GM23248 (cell line): ENCODE results near the gene TRIM62. TPM values are rescaled to one million over a fixed set of nuclear protein-coding genes. Genes with fewer than 3 reads are reported as not detected.

Experiments
- DNase-seq: peaks from one replicate; pipeline ENCODE4 v3.0.0-alpha.2; 2015
- H2AFZ ChIP-seq: fragments of 200-600 bp; sonication (generic); 2 replicates; pipeline ENCODE4 v1.6.1; 2016; ENCODE audit warnings: antibody characterized with exemption
- H3F3A ChIP-seq: fragments of 200-600 bp; sonication (generic); 2 replicates; pipeline ENCODE4 v1.6.1; 2016; ENCODE audit warnings: mild to moderate bottlenecking, antibody characterized with exemption, mixed run types; ENCODE audit not compliant: insufficient read depth
- H3K27ac ChIP-seq: fragments of 200-600 bp; sonication (generic); 2 replicates; pipeline ENCODE4 v1.5.1; 2016; ENCODE audit warnings: mild to moderate bottlenecking
- H3K27me3 ChIP-seq: fragments of 200-600 bp; sonication (generic); replicated peaks from 2 replicates; pipeline ENCODE4 v1.6.1; 2016; ENCODE audit warnings: mild to moderate bottlenecking; ENCODE audit not compliant: insufficient read depth
- H3K36me3 ChIP-seq: fragments of 200-600 bp; sonication (generic); 2 replicates; pipeline ENCODE4 v1.6.1; 2016; ENCODE audit warnings: low read depth, mild to moderate bottlenecking
- H3K4me1 ChIP-seq: fragments of 200-600 bp; sonication (generic); 2 replicates; pipeline ENCODE4 v1.6.1; 2016; ENCODE audit warnings: mild to moderate bottlenecking; ENCODE audit not compliant: insufficient read depth
- H3K4me2 ChIP-seq: fragments of 200-600 bp; sonication (generic); one replicate; pipeline ENCODE4 v1.6.1; 2016; ENCODE audit warnings: mild to moderate bottlenecking; ENCODE audit not compliant: unreplicated experiment
- H3K4me3 ChIP-seq: fragments of 200-600 bp; sonication (generic); 2 replicates; pipeline ENCODE4 v1.5.1; 2016; ENCODE audit warnings: mild to moderate bottlenecking
- H3K79me2 ChIP-seq: fragments of 200-600 bp; sonication (generic); 2 replicates; pipeline ENCODE4 v1.6.1; 2016; ENCODE audit warnings: mild to moderate bottlenecking; ENCODE audit not compliant: insufficient read depth
- H3K9ac ChIP-seq: fragments of 200-600 bp; sonication (generic); 2 replicates; pipeline ENCODE4 v1.6.1; 2016; ENCODE audit warnings: mild to moderate bottlenecking
- H3K9me2 ChIP-seq: fragments of 200-600 bp; sonication (generic); 2 replicates; pipeline ENCODE4 v1.6.1; 2016; ENCODE audit warnings: mixed run types, mild to moderate bottlenecking, moderate library complexity; ENCODE audit not compliant: insufficient read depth
- H3K9me3 ChIP-seq: fragments of 200-600 bp; sonication (generic); one replicate; pipeline ENCODE4 v1.6.1; 2017; ENCODE audit warnings: low read depth
- H4K20me1 ChIP-seq: fragments of 200-600 bp; sonication (generic); 2 replicates; pipeline ENCODE4 v1.6.0; 2016; ENCODE audit not compliant: insufficient read depth
- EZH2 ChIP-seq: fragments of 200-600 bp; sonication (generic); IDR thresholded peaks from 2 replicates; pipeline ENCODE4 v1.6.1; 2018; ENCODE audit warnings: antibody characterized with exemption, mild to moderate bottlenecking; ENCODE audit not compliant: insufficient read depth, poor library complexity, severe bottlenecking
- EZH2phosphoT487 ChIP-seq: fragments of 200-600 bp; sonication (generic); IDR thresholded peaks from 2 replicates; pipeline ENCODE4 v1.6.1; 2018; ENCODE audit warnings: antibody characterized with exemption, moderate library complexity, mild to moderate bottlenecking, low read depth; ENCODE audit not compliant: insufficient read depth
- WGBS, 2 experiments: methylation state at CpG; one replicate each; pipeline ENCODE4 v1.1.6; 2015 to 2017; ENCODE audit warnings: low lambda C conversion rate in 2 of 2, low coverage in 1 of 2; ENCODE audit errors: missing lambda C conversion rate in 2 of 2; 5-methylcytosine and 5-hydroxymethylcytosine counted together
- in situ Hi-C: fragments of 300-500 bp; cut with MboI; formaldehyde crosslinking; loops from 2 replicates; pipeline ENCODE4 v1.15.0; 2020
- polyA plus RNA-seq: library from polyadenylated mRNA; unstranded; fragments of >200 nt; fragmentation: Nextera tagmentation; extraction: Ambion mirVana; gene quantifications from 2 replicates; pipeline ENCODE4 v1.2.1, GENCODE V29; 2016
- total RNA-seq: library from RNA; depleted of rRNA; stranded (reverse); fragments of >200 nt; shearing (Covaris generic); gene quantifications from 2 replicates; pipeline ENCODE4 v1.2.3, GENCODE V29; 2014; rRNA removed

The TRIM62 gene
- total RNA-seq (2.0 and 2.6 TPM in 2 replicates), polyA plus RNA-seq (1.5 and 2.0 TPM in 2 replicates)

GRCh38 chr1:33181921-33182341 is at the start of gene TRIM62:
TRIM62 (minus strand) TSS chr1:33182043; CDS start chr1:33181432, 611 bp downstream.
- Histone ChIP-seq H3K4me1 (peaks cover 4% of the 10 kb centered on the region; the same call in 1 of the 2 replicates), H4K20me1 (no peaks in the 10 kb centered on the region), H3K9ac (peak within 1 kb of the TSS; percentile 60), H3K27me3 (peaks cover 15% of the 10 kb centered on the region), H3K9me3 (no peaks in the 10 kb centered on the region), H3K79me2 (no peaks in the 10 kb centered on the region), H3K4me2 (peak within 1 kb of the TSS; percentile 93), H3K4me3 (peak within 1 kb of the TSS; percentile 75), H3F3A (no peaks in the 10 kb centered on the region), H3K9me2 (no peaks in the 10 kb centered on the region), H3K27ac (no peak within 1 kb of the TSS), H3K36me3 (no peaks in the 10 kb centered on the region), H2AFZ (peak within 1 kb of the TSS; percentile 81)
- DNase-seq = peak; percentile 91
- TF ChIP-seq EZH2phosphoT487 = no peak
- no peak for TF ChIP-seq EZH2
- 0 to 1% methylated on average over 7 to 35 of the region's 35 CpGs for WGBS, 2 experiments
- in situ Hi-C loops = no loop called here

DNA sequence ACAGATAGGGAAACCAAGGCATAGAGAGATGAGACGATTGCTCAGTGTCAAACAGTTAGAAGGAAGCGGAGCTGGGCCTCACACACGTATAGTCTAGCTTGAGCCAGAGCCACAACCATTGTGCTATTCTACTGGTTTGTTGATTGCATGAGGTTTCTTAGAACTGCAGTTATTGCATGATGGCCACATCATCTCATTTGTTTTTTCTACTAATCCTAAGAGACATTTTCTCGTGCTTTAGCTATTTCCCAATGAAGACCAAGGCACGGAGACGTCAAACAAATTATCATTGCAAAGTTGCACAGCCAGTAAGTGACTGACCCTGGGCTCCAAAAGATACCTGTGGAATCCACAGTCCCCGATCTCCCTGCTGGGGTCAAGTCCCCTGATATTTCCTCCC is 49.3 kb upstream of the TRIM62 start:
- Histone ChIP-seq H3K4me2 (no peak overlapping the region), H3K36me3 (no peaks in the 10 kb centered on the region), H3K4me1 (no peaks in the 10 kb centered on the region), H4K20me1 (no peaks in the 10 kb centered on the region), H3K4me3 (no peak overlapping the region), H3K79me2 (no peaks in the 10 kb centered on the region), H2AFZ (no peak overlapping the region), H3K9ac (no peak overlapping the region), H3F3A (no peaks in the 10 kb centered on the region), H3K9me2 (no peaks in the 10 kb centered on the region), H3K27me3 (0 out of 2 replicates have a peak, but pooled peaks cover 4% of the 10 kb centered on the region), H3K9me3 (no peaks in the 10 kb centered on the region), H3K27ac (no peak overlapping the region)
- in situ Hi-C loops = no loop called here
- no peak for TF ChIP-seq EZH2
- TF ChIP-seq EZH2phosphoT487 = no peak
- WGBS, 2 experiments = 78 to 79% methylated on average over 7 of the region's 7 CpGs
- no peak for DNase-seq

DNA sequence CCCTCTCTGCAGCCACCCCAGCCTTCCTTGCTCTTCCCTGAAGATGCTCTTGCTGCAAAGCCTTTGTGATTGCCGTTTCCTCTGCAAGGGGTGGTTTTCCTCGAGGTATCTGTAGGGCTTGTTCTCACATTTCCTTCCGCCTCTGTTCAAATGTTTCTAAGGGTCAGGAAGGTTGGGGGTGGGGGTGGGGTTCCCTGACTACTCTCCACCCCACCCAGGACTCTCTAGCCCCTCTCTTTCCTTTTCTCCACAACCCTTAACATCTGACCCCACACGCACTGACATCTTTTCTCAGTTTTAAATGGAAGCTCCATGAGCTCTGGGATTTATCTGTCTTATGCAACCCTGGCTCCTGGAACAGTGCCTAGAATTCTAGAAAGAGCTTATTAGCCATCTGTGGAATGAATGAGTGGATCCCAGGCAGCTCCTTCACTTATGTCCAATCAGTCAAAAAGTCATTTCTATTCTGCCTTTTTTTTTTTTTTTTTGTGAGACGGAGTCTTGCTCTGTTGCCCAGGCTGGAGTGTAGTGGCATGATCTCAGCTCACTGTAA is 47.2 kb upstream of the TRIM62 start:
- TF ChIP-seq EZH2 = no peak
- TF ChIP-seq EZH2phosphoT487 = no peak
- Histone ChIP-seq H2AFZ (no peak overlapping the region), H3F3A (no peaks in the 10 kb centered on the region), H3K4me3 (no peak overlapping the region), H3K4me1 (no peaks in the 10 kb centered on the region), H4K20me1 (no peaks in the 10 kb centered on the region), H3K9me2 (no peaks in the 10 kb centered on the region), H3K27me3 (0 out of 2 replicates have a peak, but pooled peaks cover 4% of the 10 kb centered on the region), H3K27ac (no peak overlapping the region), H3K36me3 (no peaks in the 10 kb centered on the region), H3K9ac (no peak overlapping the region), H3K79me2 (no peaks in the 10 kb centered on the region), H3K4me2 (no peak overlapping the region), H3K9me3 (no peaks in the 10 kb centered on the region)
- in situ Hi-C loops = no loop called here
- DNase-seq = peak; percentile 91
- 14 to 22% methylated on average over 5 of the region's 5 CpGs for WGBS, 2 experiments

GRCh38 chr1:33225586-33225985 is 43.7 kb upstream of the TRIM62 start:
- H3K27ac ChIP-seq = no peak overlapping the region
- H3K4me2 ChIP-seq = no peak overlapping the region
- H3K27me3 ChIP-seq = 0 out of 2 replicates have a peak, but pooled peaks cover 4% of the 10 kb centered on the region
- H3K9me3 ChIP-seq = no peaks in the 10 kb centered on the region
- no peaks in the 10 kb centered on the region for H3K36me3 ChIP-seq
- in situ Hi-C loops = no loop called here
- H3K79me2 ChIP-seq = no peaks in the 10 kb centered on the region
- no peaks in the 10 kb centered on the region for H4K20me1 ChIP-seq
- H2AFZ ChIP-seq = no peak overlapping the region
- TF ChIP-seq EZH2 (no peak), EZH2phosphoT487 (no peak)
- H3F3A ChIP-seq = peaks cover 4% of the 10 kb centered on the region; the same call in 1 of the 2 replicates
- H3K9ac ChIP-seq = no peak overlapping the region
- DNase-seq = no peak
- 39 to 40% methylated on average over 1 of the region's 1 CpG for WGBS, 2 experiments
- H3K4me1 ChIP-seq = 0 out of 2 replicates have a peak, but pooled peaks cover 7% of the 10 kb centered on the region
- no peak overlapping the region for H3K4me3 ChIP-seq
- no peaks in the 10 kb centered on the region for H3K9me2 ChIP-seq
